NOMO-1 treated with dmso at 0.1 percent for 144 hours (cell line): ENCODE results near the gene TVP23C.
"Not testable (repeated sequence)": the region's sequence is repeated elsewhere in the genome, so short reads cannot be mapped to it uniquely, and the experiment has no call there.

Source experiments
- DNase-seq: peaks from one replicate; lab custom pipeline; 2025; ENCODE audit not compliant: unreplicated experiment; lab: John Stamatoyannopoulos, UW

TVP23C gene

GRCh38 chr17:15563375-15563857, at the start of gene TVP23C:
TVP23C (minus strand) TSS chr17:15563483; CDS start chr17:15563448, 35 bp downstream.
- DNase-seq = peak; percentile 80

DNA sequence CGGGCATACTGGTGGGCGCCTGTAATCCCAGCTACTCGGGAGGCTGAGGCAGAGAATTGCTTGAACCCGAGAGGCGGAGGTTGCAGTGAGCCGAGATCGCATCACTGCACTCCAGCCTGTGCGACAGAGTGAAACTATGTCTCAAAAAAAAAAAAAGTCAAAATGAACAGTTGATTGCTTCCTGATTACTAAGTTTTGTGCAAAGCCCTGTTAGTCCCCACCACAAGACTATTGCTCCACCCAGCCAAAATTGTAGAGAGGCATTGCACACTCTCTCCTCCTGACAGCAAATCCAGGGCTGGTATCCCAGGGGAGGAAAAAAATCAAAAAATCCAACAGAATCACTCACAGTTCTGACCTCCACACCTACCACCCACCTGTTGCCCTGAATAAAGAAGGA, 29.7 kb upstream of the TVP23C start:
- DNase-seq = peak; percentile 40

GRCh38 chr17:15591986-15592385, 28.7 kb upstream of the TVP23C start:
- not testable (repeated sequence) for DNase-seq

DNA sequence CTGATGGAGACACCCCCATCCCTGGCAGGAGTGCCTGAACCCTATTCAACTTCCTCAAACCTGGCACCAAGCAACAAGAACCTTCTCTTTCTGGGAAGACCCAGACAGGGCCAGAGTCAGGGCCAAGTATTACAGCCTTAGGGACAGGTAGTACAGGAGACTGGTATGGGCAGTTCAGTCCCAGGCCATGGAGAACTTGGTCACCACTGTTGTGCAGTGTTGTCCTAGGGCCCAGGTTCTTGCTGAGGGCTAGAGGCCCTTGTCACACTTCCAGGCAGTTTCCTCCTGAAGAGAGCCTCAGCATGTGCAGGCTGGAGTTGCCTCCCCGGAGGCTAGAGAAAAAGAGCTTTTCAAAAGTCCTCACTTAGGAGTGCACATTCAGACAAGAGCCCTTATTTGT, 27.6 kb upstream of the TVP23C start:
- not testable (repeated sequence) for DNase-seq

GRCh38 chr17:15589544-15590536, 26.6 kb upstream of the TVP23C start:
- not testable (repeated sequence) for DNase-seq

- DNase-seq = not testable (repeated sequence)
Measured at GRCh38 chr17:15588017-15588416, 24.7 kb upstream of the TVP23C start.

- DNase-seq = not testable (repeated sequence)
Measured at GRCh38 chr17:15583313-15583712, 20.0 kb upstream of the TVP23C start.

DNA sequence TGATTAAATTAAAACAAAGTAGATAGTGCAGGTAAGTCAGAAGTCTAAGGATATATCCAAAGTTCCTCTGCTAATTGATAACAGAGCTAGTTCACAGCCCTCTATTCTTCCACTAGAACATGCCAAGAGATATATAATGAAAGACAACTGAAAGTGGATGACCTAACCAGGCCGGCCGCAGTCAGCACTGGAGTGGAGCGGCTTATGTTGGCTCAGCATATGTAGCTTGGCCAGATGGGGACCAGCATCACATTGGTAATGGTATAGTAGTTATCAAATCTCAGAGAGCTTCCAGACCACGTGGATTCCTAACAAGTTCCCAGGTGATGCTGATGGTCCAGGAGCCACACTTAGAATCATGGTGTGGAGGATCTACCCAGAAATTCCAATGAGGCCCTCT, 18.2 kb upstream of the TVP23C start:
- DNase-seq = not testable (repeated sequence)

- DNase-seq = not testable (repeated sequence)
Measured at GRCh38 chr17:15576848-15577247, 13.6 kb upstream of the TVP23C start.

- not testable (repeated sequence) for DNase-seq
Measured at GRCh38 chr17:15574660-15575059, 11.4 kb upstream of the TVP23C start.

DNA sequence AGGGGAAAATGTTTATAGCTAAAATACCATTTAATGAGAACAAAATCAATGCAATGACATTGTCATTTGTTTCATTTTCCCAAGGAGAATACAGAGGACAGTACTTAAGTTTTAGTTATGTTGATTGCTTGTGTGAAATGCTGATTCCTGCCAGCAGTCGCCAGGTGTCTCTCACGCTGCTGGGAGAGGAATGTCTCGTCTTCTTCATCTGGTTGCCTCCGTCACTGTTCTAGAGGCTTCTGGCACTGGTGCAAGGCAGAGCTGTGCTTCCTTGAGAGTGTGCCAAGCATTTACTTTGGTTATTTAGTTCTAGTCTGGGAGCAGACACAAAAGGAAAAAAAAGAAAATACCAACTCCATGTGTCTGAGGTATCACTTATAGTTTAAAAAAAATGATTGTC, 10.6 kb upstream of the TVP23C start:
- not testable (repeated sequence) for DNase-seq

DNA sequence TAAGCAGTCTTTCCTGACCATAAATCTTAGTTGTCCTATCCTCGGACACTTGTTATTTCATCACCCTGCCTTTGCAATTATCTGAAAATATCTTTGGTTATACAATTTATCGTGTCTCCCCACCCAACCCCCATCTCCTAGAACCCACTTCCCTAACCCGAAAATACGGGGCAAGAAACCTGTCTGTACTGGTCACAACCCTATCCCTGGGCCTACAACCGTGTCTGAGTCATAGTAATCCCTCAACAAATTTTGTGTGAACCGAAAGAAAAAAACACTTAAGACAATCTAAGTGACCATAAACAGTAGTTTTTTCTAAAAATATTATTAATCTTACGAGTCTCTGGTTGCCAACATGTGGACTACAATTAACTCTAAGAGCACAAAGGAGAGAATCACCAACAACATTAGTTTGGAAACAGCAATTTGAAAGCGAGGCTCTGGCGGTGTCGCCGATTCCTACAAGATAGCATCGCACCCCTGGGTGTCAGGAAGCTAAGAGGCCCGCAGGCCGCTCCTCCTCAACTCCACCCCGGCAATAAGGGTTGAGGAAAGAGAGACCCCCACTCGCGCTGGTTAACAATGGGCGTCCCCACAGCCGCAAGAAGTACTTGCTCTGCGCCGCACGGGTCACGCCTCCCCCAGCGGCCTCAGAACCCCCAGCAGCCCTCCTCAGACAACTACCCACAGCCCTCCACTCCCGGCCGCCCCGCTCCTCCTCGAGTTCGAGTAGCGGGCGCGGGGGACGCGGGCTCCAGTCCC, 489 bp downstream of the TVP23C start:
- peak; percentile 23 for DNase-seq

DNA sequence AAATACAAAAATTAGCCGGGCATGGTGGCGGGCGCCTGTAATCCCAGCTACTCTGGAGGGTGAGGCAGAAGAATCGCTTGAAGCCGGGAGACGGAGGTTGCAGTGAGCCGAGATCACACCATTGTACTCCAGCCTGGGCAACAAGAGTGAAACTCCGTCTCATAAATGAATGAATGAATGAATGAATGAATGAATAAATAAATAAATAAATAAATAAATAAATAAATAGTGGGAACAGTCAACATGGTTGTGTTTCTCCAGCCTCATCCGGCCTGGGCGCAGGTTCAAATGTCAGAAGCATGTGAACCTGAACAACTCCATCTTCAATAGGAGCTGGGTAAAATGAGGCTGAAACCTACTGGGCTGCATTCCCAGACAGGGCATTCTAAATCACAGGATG, 1.8 kb downstream of the TVP23C start:
- not testable (repeated sequence) for DNase-seq

DNA sequence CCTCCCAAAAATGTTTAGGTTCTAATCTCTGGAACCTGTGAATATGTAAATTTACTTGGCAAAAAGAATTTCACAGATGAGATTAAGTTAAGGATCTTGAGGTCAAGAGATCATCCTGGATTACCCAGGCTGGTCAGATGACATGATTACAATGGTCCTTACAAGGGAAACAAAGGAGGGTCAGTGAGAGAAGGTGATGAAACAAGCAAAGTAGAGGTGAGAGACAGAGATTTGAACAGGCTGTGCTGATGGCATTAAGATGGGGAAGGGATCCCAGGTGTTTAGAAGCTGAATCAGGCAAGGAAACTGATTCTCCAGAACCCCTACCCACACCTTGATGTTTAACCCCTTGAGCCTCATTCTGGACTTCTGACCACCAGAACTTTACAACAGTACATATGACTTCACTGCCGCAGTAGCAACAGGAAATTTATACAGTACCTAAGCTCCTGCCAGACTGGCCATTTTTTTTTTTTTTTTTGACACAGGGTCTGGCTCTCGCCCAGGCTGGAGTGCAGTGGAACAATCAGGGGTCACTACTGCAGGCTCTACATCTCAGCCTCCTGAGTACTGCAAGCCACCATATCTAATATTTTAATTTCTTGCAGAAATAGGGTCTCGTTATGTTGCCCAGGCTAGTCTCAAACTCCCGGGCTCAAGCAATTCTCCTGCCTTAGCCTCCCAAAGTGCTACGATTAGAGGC, 4.7 kb downstream of the TVP23C start:
- not testable (repeated sequence) for DNase-seq

DNA sequence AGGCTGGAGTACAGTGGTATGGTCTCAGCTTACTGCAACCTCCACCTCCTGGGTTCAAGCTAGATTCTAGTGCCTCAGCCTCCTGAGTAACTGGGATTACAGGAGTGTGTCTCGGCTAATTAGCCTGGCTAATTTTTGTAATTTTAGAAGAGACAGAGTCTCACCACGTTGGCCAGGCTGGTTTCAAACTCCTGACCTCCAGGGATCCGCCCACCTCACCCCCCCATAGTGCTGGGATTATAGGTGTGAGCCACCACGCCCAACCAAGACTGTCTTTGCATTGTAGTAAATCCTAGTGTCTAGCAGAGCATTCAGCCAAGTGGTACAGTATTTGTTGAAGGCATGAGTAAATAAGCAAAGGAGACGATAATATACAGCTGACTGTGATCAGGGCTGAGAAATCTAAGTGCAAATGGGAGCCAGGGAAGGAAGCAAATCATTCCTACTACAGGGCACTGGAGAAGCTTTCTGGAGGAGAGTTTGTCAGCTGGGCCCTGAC, 5.9 kb downstream of the TVP23C start:
- not testable (repeated sequence) for DNase-seq

DNA sequence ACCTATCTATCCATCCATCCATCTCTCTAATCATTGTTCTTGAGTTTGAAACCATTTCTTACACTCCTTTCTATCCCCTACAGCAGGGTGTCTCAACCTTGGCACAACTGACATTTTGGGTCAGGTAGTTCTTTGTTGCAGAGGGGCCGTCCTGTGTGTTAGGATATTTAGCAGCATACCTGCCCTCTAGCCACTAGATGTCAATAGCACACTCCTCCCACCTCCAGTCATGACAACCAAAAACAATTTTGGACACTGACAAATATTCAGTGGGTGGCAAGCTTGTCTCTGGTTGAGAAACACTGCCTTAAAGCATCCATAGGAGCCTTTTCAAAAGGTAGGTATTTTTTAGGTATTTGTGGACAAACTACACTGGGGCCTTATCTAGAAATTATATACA, 10.4 kb downstream of the TVP23C start:
- DNase-seq = not testable (repeated sequence)

DNA sequence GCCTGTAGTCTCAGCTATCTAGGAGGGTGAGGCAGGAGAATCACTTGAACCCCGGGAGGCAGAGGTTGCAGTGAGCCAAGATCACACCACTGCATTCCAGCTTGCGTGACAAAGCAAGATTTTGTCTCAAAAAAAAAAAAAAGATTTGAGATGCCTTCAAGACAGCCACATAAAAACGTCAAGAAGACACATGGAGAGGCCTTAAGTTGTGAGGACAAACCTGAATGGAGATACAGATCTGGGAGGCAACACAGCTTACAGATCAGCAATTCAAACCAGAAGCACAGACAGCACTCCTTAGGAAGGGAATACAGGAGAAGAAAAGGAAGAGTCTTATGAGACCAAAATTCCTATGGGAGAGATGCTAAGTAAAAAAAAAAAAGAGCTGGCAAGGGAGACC, 13.7 kb downstream of the TVP23C start:
- DNase-seq = not testable (repeated sequence)

DNA sequence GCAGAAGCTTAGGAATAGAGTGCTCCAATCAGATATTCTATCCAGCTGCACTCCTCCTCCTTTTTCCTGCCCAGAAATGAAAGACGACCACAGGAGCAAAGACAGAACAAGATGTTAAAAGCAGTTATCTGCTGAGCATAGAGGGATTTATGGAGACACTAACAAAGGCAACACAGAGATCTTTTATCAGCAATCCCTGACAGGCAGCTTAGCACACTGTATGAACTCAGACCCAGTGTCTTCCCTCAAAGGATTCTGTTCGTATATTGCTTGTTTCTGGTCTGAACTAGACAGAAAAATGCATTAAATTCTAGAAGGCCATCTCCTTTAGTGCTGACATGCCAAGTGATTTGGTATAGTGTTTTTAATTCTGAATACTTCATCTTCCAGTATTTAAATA, 16.7 kb downstream of the TVP23C start:
- DNase-seq = not testable (repeated sequence)

DNA sequence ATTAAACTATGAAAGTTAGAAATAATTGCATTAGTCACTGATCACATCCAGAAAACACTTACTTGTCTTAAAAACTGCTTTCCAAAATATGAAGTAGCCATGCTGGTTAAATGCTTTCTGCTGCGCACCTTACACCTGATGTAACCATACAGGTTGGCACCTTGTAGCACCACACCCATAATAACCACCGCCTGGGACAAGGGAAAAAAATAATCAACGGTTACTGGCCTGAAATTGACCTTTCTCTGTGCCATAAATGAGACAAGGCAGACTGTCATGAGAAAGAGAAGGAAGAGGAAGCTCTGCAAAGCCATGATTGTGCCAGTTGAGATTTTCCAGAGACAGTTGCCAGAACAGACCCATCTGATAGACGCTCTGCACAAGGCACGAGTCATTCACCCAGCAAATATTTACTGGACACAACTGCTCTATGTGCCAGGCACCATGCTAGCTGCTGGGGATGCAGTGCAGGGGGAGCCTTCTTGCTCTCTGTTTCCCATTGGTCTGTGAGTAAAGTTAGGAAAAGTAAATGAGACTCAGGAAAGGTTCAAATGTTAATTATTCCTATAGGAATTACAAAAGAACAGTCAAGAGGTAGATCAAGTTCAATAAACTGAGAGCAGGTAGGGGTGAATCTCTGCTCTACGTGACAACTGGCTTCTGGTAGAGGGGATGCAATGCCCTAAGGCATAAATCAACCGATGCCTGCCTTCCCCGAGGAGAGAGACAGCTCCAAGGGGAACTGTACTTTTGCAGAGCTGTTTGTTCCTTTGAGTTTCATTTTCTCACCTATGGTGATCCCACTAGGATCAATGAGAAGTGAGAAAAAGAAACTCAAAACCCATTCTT, 22.7 kb downstream of the TVP23C start:
- not testable (repeated sequence) for DNase-seq

DNA sequence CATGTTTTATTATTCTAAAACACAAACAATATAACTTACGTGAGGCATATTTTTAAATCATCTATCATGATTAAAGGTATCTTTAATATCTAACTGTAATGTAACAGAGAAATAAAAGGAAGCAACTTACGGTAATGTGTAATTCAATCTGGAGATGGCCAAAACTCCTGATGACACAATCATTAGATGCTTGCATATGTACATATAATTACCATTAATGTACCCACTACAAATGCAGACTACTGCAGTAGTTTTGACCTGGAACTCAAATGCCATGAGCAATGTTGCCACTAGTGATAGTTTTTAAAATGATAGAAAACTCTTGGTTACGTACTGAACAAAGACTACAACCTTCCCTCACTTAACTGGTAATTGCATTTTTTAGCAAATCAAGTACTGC, 30.2 kb downstream of the TVP23C start:
- DNase-seq = not testable (repeated sequence)
